Measurements from ENCODE around the gene SESN3. TPM values are rescaled to one million over a fixed set of nuclear protein-coding genes. Genes with fewer than 3 reads are reported as not detected.

SESN3 gene
- total RNA-seq, 1 donor from 2014 or later, result 4.7 TPM

GRCh38 chr11:95242091-95242844 is 11.3 kb upstream of the SESN3 start:
- no peaks in the 10 kb centered on the region for H3K27me3 ChIP-seq (ENCODE audit: control insufficient read depth, insufficient read depth, low read length)
- H3K4me3 ChIP-seq (ENCODE audit: low read depth, low read length), result no peak overlapping the region
- no peaks in the 10 kb centered on the region for H3K36me3 ChIP-seq (ENCODE audit: control insufficient read depth, insufficient read depth, low read length)
- no peak for DNase-seq (ENCODE audit: low read depth)
- TF ChIP-seq, protein P1, sequence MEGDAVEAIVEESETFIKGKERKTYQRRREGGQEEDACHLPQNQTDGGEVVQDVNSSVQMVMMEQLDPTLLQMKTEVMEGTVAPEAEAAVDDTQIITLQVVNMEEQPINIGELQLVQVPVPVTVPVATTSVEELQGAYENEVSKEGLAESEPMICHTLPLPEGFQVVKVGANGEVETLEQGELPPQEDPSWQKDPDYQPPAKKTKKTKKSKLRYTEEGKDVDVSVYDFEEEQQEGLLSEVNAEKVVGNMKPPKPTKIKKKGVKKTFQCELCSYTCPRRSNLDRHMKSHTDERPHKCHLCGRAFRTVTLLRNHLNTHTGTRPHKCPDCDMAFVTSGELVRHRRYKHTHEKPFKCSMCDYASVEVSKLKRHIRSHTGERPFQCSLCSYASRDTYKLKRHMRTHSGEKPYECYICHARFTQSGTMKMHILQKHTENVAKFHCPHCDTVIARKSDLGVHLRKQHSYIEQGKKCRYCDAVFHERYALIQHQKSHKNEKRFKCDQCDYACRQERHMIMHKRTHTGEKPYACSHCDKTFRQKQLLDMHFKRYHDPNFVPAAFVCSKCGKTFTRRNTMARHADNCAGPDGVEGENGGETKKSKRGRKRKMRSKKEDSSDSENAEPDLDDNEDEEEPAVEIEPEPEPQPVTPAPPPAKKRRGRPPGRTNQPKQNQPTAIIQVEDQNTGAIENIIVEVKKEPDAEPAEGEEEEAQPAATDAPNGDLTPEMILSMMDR (IDR thresholded peaks at IDR 0.05; ENCODE audit: insufficient read depth, low read length, poor library complexity, severe bottlenecking), result no peak

DNA sequence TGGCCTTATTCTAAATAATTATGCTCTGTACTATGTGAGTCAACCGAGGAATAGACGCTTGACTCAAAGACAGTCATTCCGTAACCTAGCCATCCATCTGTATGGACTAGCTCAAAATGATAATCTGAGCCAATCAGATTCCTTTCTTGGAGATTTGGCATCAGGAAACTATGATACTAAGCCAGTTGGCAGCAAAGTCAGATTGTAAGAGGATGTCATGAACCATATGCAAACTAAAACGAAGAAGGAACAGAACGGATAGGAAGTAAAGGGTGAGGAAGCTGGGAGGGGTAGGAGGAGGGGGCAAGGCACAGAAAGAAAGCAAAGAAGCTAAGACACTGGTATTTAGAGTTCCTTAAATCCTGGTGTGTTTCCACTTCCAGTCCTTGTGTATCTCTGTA is 10.7 kb upstream of the SESN3 start:
- H3K27me3 ChIP-seq (ENCODE audit: control insufficient read depth, insufficient read depth, low read length), result no peaks in the 10 kb centered on the region
- no peaks in the 10 kb centered on the region for H3K36me3 ChIP-seq (ENCODE audit: control insufficient read depth, insufficient read depth, low read length)
- TF ChIP-seq, protein P1 (IDR thresholded peaks at IDR 0.05; ENCODE audit: insufficient read depth, low read length, poor library complexity, severe bottlenecking), result no peak
- no peak overlapping the region for H3K4me3 ChIP-seq (ENCODE audit: low read depth, low read length)
- no peak for DNase-seq (ENCODE audit: low read depth)

- DNase-seq (ENCODE audit: low read depth), result no peak
- TF ChIP-seq, protein P1 (IDR thresholded peaks at IDR 0.05; ENCODE audit: insufficient read depth, low read length, poor library complexity, severe bottlenecking), result no peak
- Histone ChIP-seq H3K36me3 (ENCODE audit: control insufficient read depth, insufficient read depth, low read length) (no peaks in the 10 kb centered on the region), H3K27me3 (ENCODE audit: control insufficient read depth, insufficient read depth, low read length) (no peaks in the 10 kb centered on the region), H3K4me3 (ENCODE audit: low read depth, low read length) (no peak overlapping the region)
Measured at GRCh38 chr11:95239871-95240649, 9.1 kb upstream of the SESN3 start.

- H3K27me3 ChIP-seq (ENCODE audit: control insufficient read depth, insufficient read depth, low read length), result no peaks in the 10 kb centered on the region
- peak overlapping the region; percentile 37 for H3K4me3 ChIP-seq (ENCODE audit: low read depth, low read length)
- no peaks in the 10 kb centered on the region for H3K36me3 ChIP-seq (ENCODE audit: control insufficient read depth, insufficient read depth, low read length)
- DNase-seq (ENCODE audit: low read depth), result no peak
- TF ChIP-seq, protein P1 (IDR thresholded peaks at IDR 0.05; ENCODE audit: insufficient read depth, low read length, poor library complexity, severe bottlenecking), result no peak
Measured at GRCh38 chr11:95232666-95233065, 1.7 kb upstream of the SESN3 start.

DNA sequence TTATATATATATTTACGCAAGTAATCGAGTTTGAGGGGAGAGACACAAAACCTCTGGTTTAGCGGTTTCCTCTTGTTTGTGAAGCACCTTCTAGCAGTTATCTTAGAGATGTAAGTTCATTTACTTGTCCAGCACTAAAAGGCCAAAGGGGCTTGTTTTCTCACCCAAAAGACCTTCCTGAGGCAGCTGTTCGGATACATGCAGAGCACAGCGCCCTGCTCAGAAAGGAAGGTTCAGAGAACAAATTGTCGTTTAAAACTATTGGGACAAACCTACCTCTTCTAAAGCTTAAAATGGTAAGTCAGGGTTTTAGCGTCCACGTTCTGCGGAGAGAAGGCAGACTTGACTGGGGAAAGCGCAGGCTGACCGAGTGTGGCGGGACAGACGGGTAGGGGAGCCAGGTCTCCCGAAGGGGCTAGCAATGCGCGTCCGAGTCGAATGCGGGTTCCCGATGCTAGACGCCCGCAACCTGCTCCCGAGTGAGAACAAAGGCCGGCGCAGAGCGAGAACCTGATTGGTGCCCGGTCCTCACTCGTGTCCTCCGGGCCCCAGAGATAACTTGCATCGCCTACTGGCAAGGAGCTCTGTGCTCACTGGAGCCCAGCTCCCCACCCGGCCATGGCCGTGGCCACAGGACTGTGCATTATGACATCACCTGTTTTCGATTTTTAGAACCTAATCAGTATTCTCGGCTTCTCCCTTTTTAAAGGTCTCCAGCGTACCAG is 1.0 kb upstream of the SESN3 start:
- TF ChIP-seq, protein P1 (IDR thresholded peaks at IDR 0.05; ENCODE audit: insufficient read depth, low read length, poor library complexity, severe bottlenecking), result peak; percentile 2
- DNase-seq (ENCODE audit: low read depth), result peak; percentile 41
- Histone ChIP-seq H3K36me3 (ENCODE audit: control insufficient read depth, insufficient read depth, low read length) (no peaks in the 10 kb centered on the region), H3K27me3 (ENCODE audit: control insufficient read depth, insufficient read depth, low read length) (no peaks in the 10 kb centered on the region), H3K4me3 (ENCODE audit: low read depth, low read length) (peak overlapping the region; percentile 37)
